OCI-LY7 (cell line): ENCODE results near the gene ASAP3. TPM values are rescaled to one million over a fixed set of nuclear protein-coding genes. Genes with fewer than 3 reads are reported as not detected.

Source experiments
- Bru-seq: library from RNA; stranded (reverse); fragments of 400-500 nt; gene quantifications from one replicate; lab custom pipeline; 2021; lab: Mats Ljungman, UMichigan
- BruChase-seq, 2 experiments: library from RNA; stranded (reverse); fragments of 400-500 nt; gene quantifications; one replicate each; lab custom pipeline; 2021; lab: Mats Ljungman, UMichigan
- BruUV-seq: library from RNA; stranded (reverse); fragments of 400-500 nt; replicated peaks from 2 replicates; lab custom pipeline; 2021; lab: Mats Ljungman, UMichigan
- CTCF ChIA-PET: fragments of 300-600 bp; sonication (Branson Sonifier 250); formaldehyde crosslinking; loops from one replicate; lab custom pipeline; 2022; ENCODE audit warnings: antibody characterized with exemption; ENCODE audit not compliant: unreplicated experiment; lab: Charles Lee
- POLR2A ChIA-PET: fragments of 300-600 bp; sonication (Branson Sonifier 250); formaldehyde crosslinking; loops from one replicate; lab custom pipeline; 2022; ENCODE audit warnings: antibody characterized with exemption; lab: Charles Lee
- DNase-seq: peaks from one replicate; pipeline ENCODE4 v3.0.0-alpha.2; 2015; ENCODE audit warnings: low spot score
- H2AFZ ChIP-seq: fragments of 200-600 bp; sonication (generic), shearing (Covaris generic); 2 replicates; pipeline ENCODE4 v1.6.1; 2014; ENCODE audit warnings: mild to moderate bottlenecking, antibody characterized with exemption, low read length, moderate library complexity
- H3K27ac ChIP-seq: fragments of 200-600 bp; sonication (generic); 2 replicates; pipeline ENCODE4 v1.5.1; 2014; ENCODE audit warnings: mixed run types, low read depth, mild to moderate bottlenecking, moderate library complexity, low read length, inconsistent platforms; ENCODE audit not compliant: poor library complexity, severe bottlenecking
- H3K36me3 ChIP-seq: fragments of 200-600 bp; sonication (generic); 2 replicates; pipeline ENCODE4 v1.6.1; 2014; ENCODE audit warnings: mild to moderate bottlenecking, antibody characterized with exemption, low read length, moderate library complexity, mixed read lengths; ENCODE audit not compliant: insufficient read depth
- H3K4me1 ChIP-seq: fragments of 200-600 bp; sonication (generic); 2 replicates; pipeline ENCODE4 v1.5.1; 2014; ENCODE audit warnings: mild to moderate bottlenecking, low read length; ENCODE audit not compliant: insufficient read depth, poor library complexity, severe bottlenecking
- H3K4me2 ChIP-seq: fragments of 200-600 bp; sonication (generic); 2 replicates; pipeline ENCODE4 v1.6.1; 2014; ENCODE audit warnings: mild to moderate bottlenecking, low read length
- H3K4me3 ChIP-seq: fragments of 200-600 bp; sonication (generic); 2 replicates; pipeline ENCODE4 v1.5.1; 2014; ENCODE audit warnings: mild to moderate bottlenecking, low read depth, low read length; ENCODE audit not compliant: poor library complexity, severe bottlenecking
- H3K79me2 ChIP-seq: fragments of 200-600 bp; sonication (generic); 2 replicates; pipeline ENCODE4 v1.6.1; 2016; ENCODE audit warnings: low read depth, mild to moderate bottlenecking, low read length, moderate library complexity, mixed read lengths; ENCODE audit not compliant: insufficient read depth
- H3K9me2 ChIP-seq: fragments of 200-600 bp; sonication (generic); 2 replicates; pipeline ENCODE4 v1.6.1; 2016; ENCODE audit warnings: mild to moderate bottlenecking, low read length, mixed read lengths; ENCODE audit not compliant: insufficient read depth
- H3K9me3 ChIP-seq: fragments of 200-600 bp; sonication (generic); 2 replicates; pipeline ENCODE4 v1.6.1; 2014; ENCODE audit warnings: mild to moderate bottlenecking, mixed run types, low read length, mixed read lengths
- H4K20me1 ChIP-seq: fragments of 200-600 bp; sonication (generic); 2 replicates; pipeline ENCODE4 v1.6.1; 2014; ENCODE audit warnings: mild to moderate bottlenecking, antibody characterized with exemption, low read length, moderate library complexity, mixed read lengths; ENCODE audit not compliant: insufficient read depth
- EZH2phosphoT487 ChIP-seq: fragments of 200-600 bp; sonication (generic); IDR thresholded peaks from 2 replicates; pipeline ENCODE4 v1.6.1; 2018; ENCODE audit warnings: low read depth, borderline replicate concordance, mild to moderate bottlenecking, mixed run types, antibody characterized with exemption, low read length, moderate library complexity, mixed read lengths
- intact Hi-C: fragments of 100-400 bp; cut with micrococcal nuclease; formaldehyde crosslinking; loops from one replicate; pipeline ENCODE4 v1.10.0; 2022; ENCODE audit not compliant: unreplicated experiment
- long read RNA-seq: library from polyadenylated mRNA; stranded (forward); transcript quantifications from one replicate; pipeline ENCODE4 v2.0.0, GENCODE V29; 2022
- total RNA-seq, 2 experiments: library from RNA; depleted of rRNA in 1 of 2; stranded (reverse); fragments of >200 nt in 1 of 2; shearing (Covaris generic) in 1 of 2; gene quantifications; 2 replicates each; pipeline ENCODE4 v1.2.3, GENCODE V29; 2014 to 2022
- TF ChIP-seq, protein P1 (sequence below): fragments of 200-600 bp; sonication (generic); conservative IDR thresholded peaks from 2 replicates; pipeline ENCODE4 v1.5.1; 2014; ENCODE audit warnings: mild to moderate bottlenecking, antibody characterized with exemption, low read length, moderate library complexity, mixed read lengths

ASAP3 gene
- total RNA-seq (2014; rRNA removed; shearing (Covaris generic)) (5.4 and 5.9 TPM in 2 replicates), total RNA-seq (2022) (14.9 and 18.0 TPM in 2 replicates), Bru-seq, nascent RNA (percentile 53 among the genes with signal in this experiment), BruChase-seq, experiment 1, labeled RNA remaining after a 6-hour chase (percentile 48 among the genes with signal in this experiment), BruChase-seq, experiment 2, labeled RNA remaining after a 2-hour chase (percentile 48 among the genes with signal in this experiment)
- long read RNA-seq, full-length matches to known transcripts, result 6 of 17 reads
- long read RNA-seq, partial matches to known transcripts, result 4 of 17 reads
- long read RNA-seq, other reads (novel, unspliced or antisense), result 7 of 17 reads

GRCh38 chr1:23483321-23484252, at the start of gene ASAP3:
ASAP3 (minus strand) TSS chr1:23484179; CDS start chr1:23484133, 46 bp downstream.
- Histone ChIP-seq H3K9me3 (no peaks in the 10 kb centered on the region), H2AFZ (peak within 1 kb of the TSS; percentile 69), H3K9me2 (no peaks in the 10 kb centered on the region), H3K79me2 (no peaks in the 10 kb centered on the region), H3K4me3 (peak within 1 kb of the TSS; percentile 75), H3K36me3 (no peaks in the 10 kb centered on the region), H3K4me1 (peaks cover 49% of the 10 kb centered on the region), H4K20me1 (no peaks in the 10 kb centered on the region), H3K27ac (peak within 1 kb of the TSS; percentile 41), H3K4me2 (peak within 1 kb of the TSS; percentile 86)
- no TSS peak for BruUV-seq
- POLR2A ChIA-PET, result interaction anchor here (0.5 to 1.2 kb wide), 3 partner anchors 12 to 270 kb away, joined by 3 to 6 read pairs (median 3); no protein-coding TSS in a partner anchor
- CTCF ChIA-PET, result interaction anchor here (0.6 kb wide), 3 partner anchors 42 to 326 kb away, joined by 3 to 7 read pairs (median 4); no protein-coding TSS in a partner anchor
- TF ChIP-seq, protein P1, sequence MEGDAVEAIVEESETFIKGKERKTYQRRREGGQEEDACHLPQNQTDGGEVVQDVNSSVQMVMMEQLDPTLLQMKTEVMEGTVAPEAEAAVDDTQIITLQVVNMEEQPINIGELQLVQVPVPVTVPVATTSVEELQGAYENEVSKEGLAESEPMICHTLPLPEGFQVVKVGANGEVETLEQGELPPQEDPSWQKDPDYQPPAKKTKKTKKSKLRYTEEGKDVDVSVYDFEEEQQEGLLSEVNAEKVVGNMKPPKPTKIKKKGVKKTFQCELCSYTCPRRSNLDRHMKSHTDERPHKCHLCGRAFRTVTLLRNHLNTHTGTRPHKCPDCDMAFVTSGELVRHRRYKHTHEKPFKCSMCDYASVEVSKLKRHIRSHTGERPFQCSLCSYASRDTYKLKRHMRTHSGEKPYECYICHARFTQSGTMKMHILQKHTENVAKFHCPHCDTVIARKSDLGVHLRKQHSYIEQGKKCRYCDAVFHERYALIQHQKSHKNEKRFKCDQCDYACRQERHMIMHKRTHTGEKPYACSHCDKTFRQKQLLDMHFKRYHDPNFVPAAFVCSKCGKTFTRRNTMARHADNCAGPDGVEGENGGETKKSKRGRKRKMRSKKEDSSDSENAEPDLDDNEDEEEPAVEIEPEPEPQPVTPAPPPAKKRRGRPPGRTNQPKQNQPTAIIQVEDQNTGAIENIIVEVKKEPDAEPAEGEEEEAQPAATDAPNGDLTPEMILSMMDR, result peak; percentile 45
- TF ChIP-seq EZH2phosphoT487, result no peak
- DNase-seq, result no peak
- intact Hi-C loops, result loop anchor here (1.0 to 5.0 kb wide), 4 partner anchors 41 to 466 kb away; partner anchors contain the start of genes HNRNPR, KDM1A and TEX46

DNA sequence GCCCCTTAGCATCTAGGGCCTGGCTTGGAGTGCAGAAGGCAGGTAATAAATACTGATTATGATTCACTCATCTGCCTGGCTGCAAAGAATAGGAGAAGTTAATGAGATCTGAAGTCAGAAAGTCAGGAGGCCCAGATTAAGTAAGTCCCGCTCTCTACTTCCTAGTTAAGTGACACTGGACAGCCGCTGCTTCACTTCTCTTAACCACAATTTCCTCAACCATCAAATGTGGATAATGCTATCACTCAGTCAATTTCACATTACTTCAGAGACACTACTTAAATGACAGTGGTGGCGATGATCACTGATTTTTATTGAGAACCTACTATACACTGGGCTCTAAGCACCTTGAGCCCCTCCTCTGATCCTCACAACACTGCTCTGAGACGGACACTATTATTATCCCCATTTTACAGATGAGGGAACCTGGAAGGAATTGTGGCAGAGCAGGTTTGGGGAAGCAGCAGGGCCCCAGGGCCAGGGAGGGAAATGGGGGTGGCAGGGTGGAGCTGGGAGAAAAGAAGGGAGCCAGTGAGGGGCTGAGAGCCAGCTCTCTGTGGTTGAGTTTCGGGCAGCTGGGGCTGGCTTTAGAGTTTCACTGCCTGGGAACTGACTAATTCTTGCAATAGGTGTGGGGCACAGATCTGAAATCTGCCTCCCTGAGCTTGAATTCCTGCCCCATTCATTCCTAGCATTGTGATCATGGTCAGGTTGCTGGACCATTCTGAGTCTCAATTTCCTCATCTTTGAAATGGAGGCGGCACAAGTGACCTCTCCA, 49.5 kb upstream of the ASAP3 start:
- BruUV-seq, result no TSS peak
- no peaks in the 10 kb centered on the region for H4K20me1 ChIP-seq
- DNase-seq, result peak; percentile 60
- peaks cover 39% of the 10 kb centered on the region for H3K79me2 ChIP-seq
- peaks cover 25% of the 10 kb centered on the region for H3K36me3 ChIP-seq
- no peaks in the 10 kb centered on the region for H3K9me2 ChIP-seq
- intact Hi-C loops, result no loop called here
- peak overlapping the region; percentile 71 for H2AFZ ChIP-seq
- peak overlapping the region; percentile 34 for H3K4me3 ChIP-seq
- H3K27ac ChIP-seq, result peak overlapping the region; percentile 98
- peak overlapping the region; percentile 88 for H3K4me2 ChIP-seq
- POLR2A ChIA-PET, result interaction anchor here (1.1 kb wide), 2 partner anchors 37 to 146 kb away, joined by 4 read pairs; no protein-coding TSS in a partner anchor
- peaks cover 55% of the 10 kb centered on the region for H3K4me1 ChIP-seq
- TF ChIP-seq, protein P1, result no peak
- no peak for TF ChIP-seq EZH2phosphoT487
- H3K9me3 ChIP-seq, result no peaks in the 10 kb centered on the region
- CTCF ChIA-PET, result no interaction called here
